Stimulated activated CD4-positive, alpha-beta T cell treated with anti-CD3 and anti-CD28 coated beads, Interleukin-12 subunit alpha, Interleukin-12 subunit beta, amount 100 ng/mL, for 24 hours (primary cell): ENCODE results near the gene ZNF385D.

ENCODE experiments used
- DNase-seq, 2 experiments: peaks; one replicate each; pipeline ENCODE4 v3.0.0-alpha.2; 2020; ENCODE audit warnings: low read depth in 2 of 2

ZNF385D gene

DNA sequence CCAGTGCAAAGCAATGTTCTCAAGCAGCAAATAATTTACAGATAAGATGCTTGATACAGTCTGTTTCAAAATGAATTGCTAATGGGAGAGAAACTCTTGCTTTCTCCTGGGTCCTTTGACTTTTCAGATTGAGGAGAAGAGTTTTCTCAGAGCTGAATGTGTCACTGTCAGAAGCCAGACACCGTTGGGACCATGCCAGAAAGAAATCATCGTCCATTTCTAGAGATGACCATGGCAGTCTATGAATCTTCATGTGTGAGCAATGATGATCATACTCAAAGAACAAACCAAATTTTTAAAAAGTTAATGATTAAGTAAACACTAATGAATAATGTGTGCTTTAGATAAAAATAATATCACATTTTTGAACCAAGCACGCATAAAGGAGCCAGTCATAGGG lies 77.6 kb downstream of the ZNF385D start:
- no peak for DNase-seq

DNA sequence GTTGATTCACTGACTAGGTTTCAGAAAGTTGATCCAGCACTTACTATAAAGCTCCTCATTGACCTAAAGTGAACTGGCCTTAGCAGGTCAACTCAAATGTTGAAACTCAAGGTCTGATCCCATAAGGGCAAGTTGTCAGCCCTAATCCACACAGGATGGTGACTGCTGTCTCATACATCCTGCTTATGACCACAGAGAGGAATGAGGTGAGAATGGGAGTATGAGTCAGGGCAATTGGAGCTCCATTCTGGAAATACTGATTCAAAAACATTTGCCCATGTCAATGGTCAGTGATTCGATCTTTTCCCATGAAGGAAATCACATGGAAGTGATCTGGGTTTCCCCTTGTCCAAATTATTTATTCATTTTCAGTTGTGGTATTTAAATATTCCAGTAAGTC lies 78.7 kb downstream of the ZNF385D start:
- DNase-seq = no peak

DNA sequence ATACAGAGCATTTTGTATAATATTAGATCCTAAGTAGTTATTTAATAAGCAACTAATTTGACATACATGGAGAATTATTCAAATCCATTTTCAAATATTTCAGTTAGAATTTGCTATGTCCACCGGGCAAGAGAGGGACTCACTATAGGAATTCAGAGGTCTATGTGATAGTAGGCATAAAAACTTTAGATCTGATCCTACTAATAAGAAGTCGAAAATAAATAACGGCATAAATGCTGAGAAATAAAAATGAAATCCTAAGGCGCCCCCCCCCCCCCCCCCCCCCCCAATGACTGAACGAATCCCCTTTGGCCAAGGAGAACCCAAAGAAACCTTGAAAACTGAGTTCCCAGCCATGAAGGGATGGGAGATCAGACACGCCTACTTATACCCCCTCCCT lies 80.6 kb downstream of the ZNF385D start:
- DNase-seq = no peak

DNA sequence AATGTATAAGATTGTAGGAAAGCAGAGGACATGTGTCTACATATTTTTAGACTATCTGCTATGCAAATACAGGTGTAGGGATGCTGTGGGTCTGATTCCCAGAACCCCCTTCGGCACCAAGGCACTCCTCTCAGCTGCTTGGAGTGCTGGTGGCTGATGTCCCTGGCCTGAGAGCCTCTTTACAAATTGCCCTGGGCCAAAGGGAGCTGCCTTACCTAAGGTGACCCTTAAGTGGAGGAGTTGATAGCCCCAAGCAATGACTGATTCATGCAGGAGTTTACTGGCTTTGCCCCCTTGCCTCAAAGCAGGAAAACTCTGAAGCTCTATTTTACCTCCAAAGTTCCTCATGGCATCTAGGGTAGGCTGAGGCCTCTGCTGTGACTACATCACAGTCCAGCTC lies 83.0 kb downstream of the ZNF385D start:
- no peak for DNase-seq

DNA sequence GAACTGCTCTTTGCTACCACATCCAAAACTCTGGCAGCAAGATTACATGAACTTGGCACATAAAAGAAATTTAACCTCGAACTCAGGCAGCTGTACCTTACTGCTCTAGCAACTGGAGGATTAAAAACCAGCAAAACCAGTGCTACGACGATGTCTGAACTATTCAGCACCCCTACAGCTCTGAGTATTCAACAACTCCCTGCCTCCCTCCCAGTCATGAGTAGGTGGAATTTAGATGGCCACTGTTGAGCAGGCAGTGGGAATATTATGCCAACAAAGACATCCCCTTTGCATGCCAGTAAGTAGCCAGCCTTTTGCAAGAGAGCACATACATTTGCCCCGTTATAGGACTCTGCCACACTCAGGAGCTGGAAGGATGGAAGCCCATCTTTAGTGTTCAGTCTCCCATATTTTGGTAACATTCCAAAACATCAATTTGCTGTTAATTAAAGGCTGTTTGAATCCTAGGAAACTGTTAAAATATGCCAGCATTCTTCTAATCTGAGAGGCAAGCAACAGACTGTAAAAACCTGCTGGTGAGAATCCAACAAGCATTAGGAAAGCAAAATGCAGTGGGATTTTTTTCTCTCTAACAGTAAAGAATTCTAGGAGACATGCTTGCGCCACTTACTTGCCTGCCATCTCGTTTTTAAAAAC lies 85.4 kb downstream of the ZNF385D start:
- DNase-seq = no peak

DNA sequence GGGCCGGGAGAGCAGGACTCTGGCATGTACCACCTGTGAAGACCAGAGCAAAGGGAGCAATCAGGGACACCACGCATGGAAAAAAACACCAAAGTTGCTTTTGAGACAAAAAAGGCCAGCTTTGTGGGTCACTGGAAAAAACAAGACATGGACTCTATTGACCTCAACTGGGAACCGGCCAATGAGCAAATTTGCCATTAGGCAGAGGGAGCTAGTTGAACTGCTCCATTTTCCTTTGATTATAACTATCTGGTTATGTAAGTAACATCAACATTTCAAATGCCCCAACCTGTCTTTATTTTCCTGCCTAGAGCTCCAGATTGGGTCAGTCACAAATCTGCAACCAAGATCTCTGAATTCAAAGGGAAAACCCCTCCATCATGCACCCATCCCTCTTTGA lies 86.0 kb downstream of the ZNF385D start:
- DNase-seq = no peak

DNA sequence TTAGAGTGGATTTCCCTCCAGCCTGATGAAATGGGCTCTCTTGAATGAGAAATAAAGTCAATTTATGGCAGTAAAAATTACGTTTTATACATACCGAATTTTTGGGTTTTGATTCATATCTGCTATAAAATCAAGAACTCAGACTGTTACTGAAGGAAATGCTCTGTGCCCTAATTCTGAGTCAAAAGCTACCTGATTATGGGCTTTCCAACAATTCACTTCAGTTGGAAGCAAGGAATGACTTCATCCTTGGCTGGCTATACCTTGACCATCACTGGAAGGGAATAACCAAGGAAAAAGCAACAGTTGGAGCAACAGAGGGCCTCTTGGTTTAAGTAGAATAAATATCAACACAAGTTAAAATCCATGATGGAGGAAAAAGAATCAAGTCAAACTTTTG lies 88.6 kb downstream of the ZNF385D start:
- no peak for DNase-seq

DNA sequence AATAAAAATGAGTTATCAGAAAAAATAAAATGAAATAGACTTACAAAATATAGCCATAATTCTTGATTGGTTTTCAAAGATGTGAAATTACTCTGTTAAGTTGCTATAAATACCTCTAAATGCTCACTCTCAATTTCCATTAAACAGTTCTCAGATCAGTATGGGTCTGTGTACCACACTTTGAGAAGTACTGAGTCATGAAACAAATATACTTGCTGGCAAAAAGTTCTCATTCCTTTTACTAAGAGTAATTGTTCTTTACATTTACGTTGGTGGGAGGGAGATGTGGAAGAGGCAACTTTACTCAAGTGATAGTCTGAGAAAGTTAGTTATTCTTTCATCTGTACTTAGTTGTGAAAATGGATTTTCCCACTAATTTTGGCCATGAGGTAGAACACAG lies 96.3 kb downstream of the ZNF385D start:
- DNase-seq = no peak

DNA sequence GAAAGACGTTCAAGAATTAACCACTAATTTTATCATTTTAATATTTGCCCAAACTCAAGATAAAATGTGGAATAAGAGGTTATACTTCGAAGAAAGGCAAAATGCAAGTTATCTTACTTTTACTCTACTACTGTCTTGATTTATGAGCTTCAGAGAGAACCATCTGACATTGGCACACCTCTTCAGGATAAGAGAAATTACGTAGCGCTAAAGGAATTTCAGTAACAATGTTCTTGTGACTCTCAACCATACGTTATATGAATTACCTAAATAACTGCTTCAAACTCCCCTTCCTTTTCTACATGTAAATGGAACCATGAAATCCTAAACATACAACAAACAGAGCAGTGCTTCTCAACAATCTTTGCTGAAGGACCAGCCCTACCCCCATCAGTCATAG lies 96.8 kb downstream of the ZNF385D start:
- no peak for DNase-seq

DNA sequence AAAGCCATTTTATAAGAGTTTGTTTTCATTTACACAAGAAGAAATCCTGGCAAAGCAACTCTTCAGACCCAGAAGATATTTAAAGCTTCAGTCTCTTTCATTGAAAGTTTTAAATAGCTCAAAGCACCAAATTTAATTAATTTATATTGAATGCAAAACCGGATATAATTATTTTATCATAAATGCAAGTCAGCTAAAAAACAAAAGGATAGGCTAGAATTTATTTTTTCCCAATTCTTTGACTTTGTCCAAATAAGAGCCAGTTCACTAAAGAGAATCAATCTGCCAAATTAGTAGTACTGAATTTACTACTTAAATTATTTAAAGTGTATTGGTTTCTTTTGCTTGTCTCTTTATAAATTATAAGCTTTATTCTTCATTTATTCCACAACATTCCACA lies 101.5 kb downstream of the ZNF385D start:
- no peak for DNase-seq

DNA sequence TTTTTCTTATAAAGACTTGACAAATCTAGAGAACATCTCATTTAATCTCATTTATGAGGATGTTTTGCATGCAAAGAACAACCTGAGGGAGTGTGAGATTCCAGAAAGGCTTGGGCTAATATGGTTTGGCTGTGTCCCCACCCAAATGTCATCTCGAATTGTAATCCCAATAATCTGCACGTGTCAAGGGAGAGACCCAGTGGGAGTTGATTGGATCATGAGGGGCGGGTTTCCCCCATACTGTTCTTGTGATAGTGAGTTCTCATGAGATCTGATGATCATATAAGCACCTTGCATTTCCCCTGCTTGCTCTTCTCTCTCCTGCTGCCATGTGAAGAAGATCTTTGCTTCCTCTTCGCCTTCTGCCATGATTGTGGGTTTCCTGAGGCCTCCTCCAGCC lies 103.0 kb downstream of the ZNF385D start:
- DNase-seq = no peak

DNA sequence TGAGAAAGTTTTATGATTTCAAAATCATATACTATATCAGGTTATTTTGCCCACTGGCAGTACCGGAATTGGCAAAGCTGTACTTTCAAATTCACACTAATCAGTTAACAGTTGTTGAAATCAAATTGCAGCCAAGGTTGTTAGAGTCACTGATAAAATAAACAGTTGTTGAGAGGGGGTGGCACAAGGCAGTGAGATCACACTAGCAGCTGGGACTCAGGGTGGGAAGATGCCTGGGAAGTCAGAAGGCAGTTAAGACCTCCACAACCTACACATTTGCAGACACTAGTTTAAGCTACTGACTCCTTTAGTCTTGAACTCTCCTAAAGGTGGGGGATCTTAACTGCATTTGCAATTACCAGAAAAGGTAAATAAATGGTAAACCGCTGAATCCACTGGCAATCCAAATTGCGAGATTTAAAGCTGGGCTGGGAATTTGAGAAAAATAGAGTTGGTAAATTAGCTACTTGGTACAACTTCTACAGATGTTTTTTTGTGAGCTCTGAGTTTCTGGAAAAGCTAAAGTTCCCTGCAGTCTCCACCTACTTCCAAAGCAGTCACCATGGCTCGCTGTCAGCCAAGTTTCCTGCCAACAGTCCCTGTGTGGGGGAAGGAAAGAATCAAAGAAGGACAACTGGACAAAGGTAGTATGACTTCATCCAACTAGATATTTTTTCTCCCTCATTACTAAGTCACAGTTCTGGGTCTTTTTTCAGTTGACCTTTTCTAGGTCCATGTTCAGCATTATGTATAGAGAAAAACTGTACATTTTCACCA lies 105.7 kb downstream of the ZNF385D start:
- no peak for DNase-seq

DNA sequence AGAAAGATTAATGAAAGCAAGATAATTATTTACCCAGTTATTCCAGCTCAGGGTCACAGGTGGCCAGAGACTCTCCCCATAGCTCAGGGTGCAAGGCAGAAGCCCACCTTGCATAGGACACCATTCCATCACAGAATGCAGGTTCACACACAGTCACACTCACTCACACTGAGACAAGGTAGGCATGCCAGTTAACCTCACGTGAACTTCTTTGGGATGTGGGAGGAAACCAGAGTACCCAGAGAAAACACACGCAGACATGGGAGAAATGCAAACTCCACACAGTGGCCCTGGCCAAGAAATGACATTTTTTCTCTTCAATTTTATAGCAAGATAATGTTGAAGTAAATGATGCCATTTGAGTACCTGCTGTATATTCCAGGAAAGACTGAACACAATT lies 106.7 kb downstream of the ZNF385D start:
- DNase-seq = no peak

DNA sequence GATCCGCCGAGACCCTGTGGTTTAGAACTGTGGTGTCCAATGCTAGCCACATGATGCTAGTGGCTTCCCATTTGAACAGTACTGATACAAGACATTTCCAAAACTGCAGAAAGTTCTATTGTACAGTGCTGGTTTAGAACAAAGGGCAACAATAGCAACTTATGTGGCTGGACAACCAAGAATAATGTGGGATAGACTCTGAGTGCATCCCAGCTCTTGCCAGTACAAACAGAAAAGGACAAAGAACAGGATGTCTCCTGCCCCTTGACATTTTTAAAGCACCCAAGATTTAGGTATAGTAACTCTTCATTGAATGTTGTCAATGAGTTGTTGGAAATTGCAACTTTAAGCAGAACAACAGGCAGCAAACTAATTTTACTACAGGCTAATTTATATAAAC lies 107.3 kb downstream of the ZNF385D start:
- DNase-seq = no peak

DNA sequence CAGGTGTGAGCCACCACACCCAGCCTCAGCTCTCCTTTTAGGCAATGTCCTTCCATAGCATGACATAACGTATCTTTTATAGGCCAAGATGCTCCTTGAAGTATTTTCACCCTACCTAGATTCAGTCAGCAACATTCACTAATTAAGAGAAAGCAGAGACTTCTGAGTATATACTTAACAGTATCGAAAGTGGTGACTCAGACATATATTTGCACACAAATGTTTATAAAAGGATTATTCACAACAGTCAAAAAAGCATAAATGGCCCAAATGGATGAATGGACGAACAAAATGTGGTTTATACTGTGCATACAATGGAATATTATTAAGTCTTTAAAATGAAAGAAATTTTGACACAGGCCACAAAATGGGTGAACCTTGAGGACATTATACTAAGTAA lies 108.6 kb downstream of the ZNF385D start:
- DNase-seq = no peak

DNA sequence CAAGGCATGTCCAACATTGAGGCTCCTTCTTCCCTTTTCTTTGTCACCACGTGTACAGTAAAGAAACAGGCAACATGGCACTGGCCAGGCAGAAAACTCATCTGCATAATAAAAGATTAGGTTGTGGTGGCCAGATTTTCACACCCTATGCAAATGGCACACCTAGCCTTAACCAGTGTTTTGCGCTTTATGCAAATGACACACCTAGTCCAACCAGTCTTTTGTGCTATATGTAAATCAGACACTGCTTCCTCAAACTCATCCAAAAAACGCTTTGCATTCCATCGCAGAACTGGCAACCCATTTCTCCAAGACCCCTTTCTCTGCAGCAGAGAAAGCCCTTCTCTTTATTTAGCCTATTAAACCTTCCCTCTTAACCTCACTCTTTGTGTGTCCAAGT lies 109.1 kb downstream of the ZNF385D start:
- no peak for DNase-seq

DNA sequence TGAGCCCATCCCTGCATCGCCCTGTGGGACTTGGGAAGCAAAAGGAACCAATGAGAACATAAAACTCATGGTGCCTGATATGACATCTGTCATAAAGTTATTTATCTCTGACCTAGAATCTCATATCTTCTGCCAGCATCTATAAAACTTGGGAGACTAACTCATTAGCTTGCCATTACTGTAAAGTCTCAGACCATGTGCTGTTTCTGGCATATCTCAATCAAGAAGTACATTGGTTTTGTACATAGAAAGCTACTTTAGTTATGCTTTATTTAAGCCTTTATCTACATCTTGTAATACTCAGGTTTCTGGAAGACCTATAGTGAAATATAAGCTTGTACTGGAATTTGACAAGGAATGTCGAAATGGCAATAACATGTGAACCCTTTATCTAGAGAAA lies 112.5 kb downstream of the ZNF385D start:
- no peak for DNase-seq

DNA sequence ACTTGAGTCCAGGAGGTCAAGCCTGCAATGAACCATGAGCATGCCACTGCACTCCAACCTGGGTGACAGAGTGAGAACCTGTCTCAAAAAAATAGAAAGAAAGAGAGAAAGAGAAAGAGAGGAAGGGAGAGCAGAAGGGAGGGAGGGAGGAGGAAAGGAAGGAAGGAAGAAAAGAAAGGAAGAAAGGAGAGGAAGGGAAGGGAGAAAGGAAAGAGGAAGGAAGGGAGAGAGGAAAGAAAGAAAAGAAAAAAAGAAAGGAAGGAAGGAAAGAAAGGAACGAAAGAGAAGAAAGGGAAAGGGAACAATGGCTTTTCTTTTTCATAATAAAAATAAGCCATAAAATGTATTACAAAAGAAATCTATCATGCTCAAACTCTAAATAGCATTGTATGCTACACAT lies 116.9 kb downstream of the ZNF385D start:
- DNase-seq = no peak

DNA sequence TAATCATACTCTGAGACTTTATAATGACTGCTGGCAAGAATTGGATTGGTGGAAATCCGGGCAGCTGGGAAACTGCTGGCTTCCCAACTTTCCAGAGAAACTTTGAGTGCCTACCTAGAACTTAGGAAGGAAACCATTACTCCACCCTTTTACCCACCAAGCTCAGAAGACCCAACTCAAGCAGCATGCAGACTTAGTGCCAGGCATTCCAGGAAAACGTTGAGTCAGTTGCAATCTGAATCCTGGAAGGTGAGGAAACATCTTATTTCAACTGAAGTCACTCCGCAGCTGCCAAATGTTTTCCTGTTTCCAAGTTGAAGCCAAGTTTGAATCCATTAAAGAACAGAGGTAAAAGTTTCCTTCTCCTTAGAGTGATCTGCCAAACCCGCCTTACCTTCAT lies 126.5 kb downstream of the ZNF385D start:
- no peak for DNase-seq

DNA sequence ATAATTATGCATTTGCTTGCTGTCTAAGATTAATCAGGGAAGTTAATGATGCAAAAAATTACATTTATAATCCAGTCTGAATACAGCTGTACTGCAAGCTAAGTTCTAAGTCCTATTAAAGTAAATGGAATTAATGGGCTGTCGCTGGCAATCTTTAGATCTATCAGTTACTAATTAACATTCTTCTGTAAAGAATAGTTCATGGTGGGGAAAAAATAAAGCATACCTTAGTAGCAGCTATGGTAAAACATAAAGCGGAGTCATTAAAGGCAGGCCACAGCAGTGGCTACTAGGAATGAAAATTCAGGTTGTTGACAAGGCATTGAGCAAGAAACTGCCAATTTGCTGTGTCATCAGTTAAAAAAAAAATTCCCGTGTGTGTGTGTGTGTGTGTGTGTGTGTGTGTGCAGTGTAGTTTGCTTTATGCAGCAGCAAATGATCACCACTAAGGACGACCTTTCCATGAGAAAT lies 129.8 kb downstream of the ZNF385D start:
- no peak for DNase-seq

DNA sequence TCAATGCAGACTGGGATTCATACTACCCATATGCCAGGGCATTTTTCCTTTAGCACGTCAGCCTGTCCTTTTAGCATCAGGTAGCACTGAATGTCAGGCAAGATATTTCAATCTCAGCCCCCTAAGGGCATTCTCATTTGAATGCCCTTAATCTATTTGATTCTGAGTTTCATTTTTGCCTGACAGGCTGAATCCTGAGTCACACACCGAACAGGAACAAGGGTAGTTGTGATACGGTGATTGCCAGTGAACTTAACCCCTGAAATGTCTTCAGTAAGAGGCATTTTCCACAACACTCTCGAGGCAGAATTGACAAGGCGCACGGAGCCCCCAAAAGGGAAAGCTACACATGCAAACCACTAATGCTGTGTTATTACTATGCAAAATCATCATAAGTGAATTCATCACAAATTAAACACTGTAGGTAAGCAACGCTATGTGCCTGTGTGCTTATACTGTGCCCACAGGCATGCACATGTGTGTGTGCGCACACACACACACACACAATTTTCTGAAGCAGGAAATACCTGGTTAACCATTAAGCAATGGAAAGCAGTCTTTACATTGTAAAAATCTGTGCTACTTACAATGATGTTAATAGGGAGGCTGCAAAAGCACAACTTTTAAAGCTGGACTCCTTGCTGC lies 130.4 kb downstream of the ZNF385D start:
- DNase-seq = no peak

DNA sequence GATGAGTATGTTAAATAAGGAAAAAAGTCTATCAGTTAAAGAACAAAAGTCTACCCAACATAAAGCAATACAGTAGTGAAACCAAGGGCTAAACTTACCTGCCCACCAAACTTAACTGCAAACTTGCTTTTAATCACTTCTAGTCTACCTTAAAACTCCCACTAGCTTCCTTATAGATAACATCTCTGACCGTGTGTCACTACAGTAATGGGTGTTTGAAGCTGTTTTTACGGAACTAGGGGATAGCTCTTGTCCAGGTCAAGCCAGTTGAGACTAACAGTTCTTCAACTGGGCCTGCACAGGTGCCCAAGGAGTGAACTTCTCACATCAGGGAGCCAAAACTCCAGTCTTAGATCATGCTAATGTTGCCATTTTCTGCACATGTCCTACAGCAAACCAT lies 132.3 kb downstream of the ZNF385D start:
- no peak for DNase-seq
